ENCODE measurements around the gene ZNF362. TPM values are rescaled to one million over a fixed set of nuclear protein-coding genes. Genes with fewer than 3 reads are reported as not detected.

The ZNF362 gene
- polyA plus RNA-seq, 1 of the 3 experiments (the other 2 are of a cell fraction) = 17.1 TPM

- POLR2A ChIA-PET = no interaction called here
- CTCF ChIA-PET = interaction anchor here (1.1 to 2.1 kb wide), 4 partner anchors 26 to 142 kb away, joined by 3 to 8 read pairs (median 3); no protein-coding TSS in a partner anchor
- H4K20me1 ChIP-seq (ENCODE audit: insufficient read depth) = peaks cover 94% of the 10 kb centered on the region
Measured at GRCh38 chr1:33269621-33270020, 13.3 kb downstream of the ZNF362 start.

More at GRCh38 chr1:33269621-33270020, 13.3 kb downstream of the ZNF362 start:
- Histone ChIP-seq H3K27ac (ENCODE audit: low read depth in 2 of 2, low read length in 1 of 2) (no peak overlapping the region), H3K4me2 (no peak overlapping the region), H3K4me1 (ENCODE audit: control insufficient read depth in 1 of 2, insufficient read depth in 2 of 2, low read depth in 1 of 2, low read length in 1 of 2) (no peaks in the 10 kb centered on the region; a peak in 1 of 4 replicates), H3F3A (replicated peaks; ENCODE audit: insufficient read depth) (no peaks in the 10 kb centered on the region), H3K9ac (no peak overlapping the region), H3K36me3 (replicated peaks in 1 of 2; ENCODE audit: control insufficient read depth in 1 of 2, insufficient read depth in 2 of 2, low read length in 1 of 2) (peaks cover 9 to 15% of the 10 kb centered on the region in 2 experiments), H2AFZ (ENCODE audit: low read depth) (no peak overlapping the region), H3K9me3 (no peaks in the 10 kb centered on the region), H3K79me2 (ENCODE audit: insufficient read depth) (peaks cover 84% of the 10 kb centered on the region), H3K27me3 (ENCODE audit: insufficient read depth) (no peaks in the 10 kb centered on the region), H3K4me3 (ENCODE audit: low read depth in 2 of 2, low read length in 1 of 2) (no peak overlapping the region), H3K9me2 (no peaks in the 10 kb centered on the region)
- 75% methylated on average over 5 of the region's 5 CpGs for WGBS (ENCODE audit: low lambda C conversion rate)
- TF ChIP-seq TAF1 (IDR thresholded peaks at IDR 0.05; ENCODE audit: borderline replicate concordance, low read depth, low read length) (no peak), JUND (IDR thresholded peaks at IDR 0.05) (no peak), FOXJ3 (CRISPR knock-in tag; IDR thresholded peaks at IDR 0.05) (no peak), CTCF (IDR thresholded peaks at IDR 0.05) (no peak), MAX (IDR thresholded peaks at IDR 0.05; ENCODE audit: low read depth) (no peak), EP300 (IDR thresholded peaks at IDR 0.05; ENCODE audit: borderline replicate concordance in 1 of 2, low read depth in 1 of 2, low read length in 1 of 2) (no peak), RFX5 (IDR thresholded peaks at IDR 0.05; ENCODE audit: low read length) (no peak), PBX3 (IDR thresholded peaks at IDR 0.05) (no peak), ZBTB33 (IDR thresholded peaks at IDR 0.05; ENCODE audit: borderline replicate concordance, low read depth) (no peak), RXRA (IDR thresholded peaks at IDR 0.05; ENCODE audit: borderline replicate concordance, low read depth) (no peak), GABPA (IDR thresholded peaks at IDR 0.05; ENCODE audit: low read depth) (no peak), CHD2 (IDR thresholded peaks at IDR 0.05; ENCODE audit: low read length, partially characterized antibody) (no peak), REST (IDR thresholded peaks at IDR 0.05; ENCODE audit: low read depth, low read length) (no peak), SMC3 (IDR thresholded peaks at IDR 0.05; ENCODE audit: low read depth, low read length) (no peak), RCOR1 (IDR thresholded peaks at IDR 0.05; ENCODE audit: low read length) (no peak), NFIC (IDR thresholded peaks at IDR 0.05; ENCODE audit: borderline replicate concordance) (no peak)
- TF ChIP-seq, protein P1, sequence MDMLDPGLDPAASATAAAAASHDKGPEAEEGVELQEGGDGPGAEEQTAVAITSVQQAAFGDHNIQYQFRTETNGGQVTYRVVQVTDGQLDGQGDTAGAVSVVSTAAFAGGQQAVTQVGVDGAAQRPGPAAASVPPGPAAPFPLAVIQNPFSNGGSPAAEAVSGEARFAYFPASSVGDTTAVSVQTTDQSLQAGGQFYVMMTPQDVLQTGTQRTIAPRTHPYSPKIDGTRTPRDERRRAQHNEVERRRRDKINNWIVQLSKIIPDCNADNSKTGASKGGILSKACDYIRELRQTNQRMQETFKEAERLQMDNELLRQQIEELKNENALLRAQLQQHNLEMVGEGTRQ (IDR thresholded peaks at IDR 0.05; ENCODE audit: borderline replicate concordance, low read depth, low read length) = no peak
- DNase-seq = no peak

Measured in SK-N-SH (cell line).